GM12874 (cell line): Measurements from ENCODE around the gene AIF1.

Source experiments
- CTCF ChIP-seq: IDR thresholded peaks from 2 replicates; pipeline ENCODE4 v1.5.1; 2011; ENCODE audit warnings: low read depth, mild to moderate bottlenecking, control low read depth, low read length, moderate library complexity; ENCODE audit not compliant: insufficient read depth

Gene AIF1

GRCh38 chr6:31620586-31621319 lies 5.7 kb downstream of the AIF1 start, which contains the start of gene PRRC2A:
Gene PRRC2A, plus strand, starts transcription at chr6:31620715. Its CDS starts 2,075 bp downstream, at chr6:31622790.
- no peak for TF ChIP-seq CTCF

GRCh38 chr6:31621320-31621939 lies 6.4 kb downstream of the AIF1 start:
- TF ChIP-seq CTCF = no peak

- no peak for TF ChIP-seq CTCF
These were observed 7.0 kb downstream of the AIF1 start for GRCh38 chr6:31621991-31622390.

GRCh38 chr6:31622684-31623091 lies 7.7 kb downstream of the AIF1 start:
- no peak for TF ChIP-seq CTCF

GRCh38 chr6:31624070-31624469 lies 9.0 kb downstream of the AIF1 start:
- no peak for TF ChIP-seq CTCF

GRCh38 chr6:31626952-31627351 lies 11.9 kb downstream of the AIF1 start:
- TF ChIP-seq CTCF = no peak

GRCh38 chr6:31627690-31628287 lies 12.8 kb downstream of the AIF1 start:
- TF ChIP-seq CTCF = no peak
